Measurements from ENCODE around the gene SKIC2.
"Not testable (repeated sequence)": the region's sequence is repeated elsewhere in the genome, so short reads cannot be mapped to it uniquely, and the experiment has no call there.

SKIC2 gene

DNA sequence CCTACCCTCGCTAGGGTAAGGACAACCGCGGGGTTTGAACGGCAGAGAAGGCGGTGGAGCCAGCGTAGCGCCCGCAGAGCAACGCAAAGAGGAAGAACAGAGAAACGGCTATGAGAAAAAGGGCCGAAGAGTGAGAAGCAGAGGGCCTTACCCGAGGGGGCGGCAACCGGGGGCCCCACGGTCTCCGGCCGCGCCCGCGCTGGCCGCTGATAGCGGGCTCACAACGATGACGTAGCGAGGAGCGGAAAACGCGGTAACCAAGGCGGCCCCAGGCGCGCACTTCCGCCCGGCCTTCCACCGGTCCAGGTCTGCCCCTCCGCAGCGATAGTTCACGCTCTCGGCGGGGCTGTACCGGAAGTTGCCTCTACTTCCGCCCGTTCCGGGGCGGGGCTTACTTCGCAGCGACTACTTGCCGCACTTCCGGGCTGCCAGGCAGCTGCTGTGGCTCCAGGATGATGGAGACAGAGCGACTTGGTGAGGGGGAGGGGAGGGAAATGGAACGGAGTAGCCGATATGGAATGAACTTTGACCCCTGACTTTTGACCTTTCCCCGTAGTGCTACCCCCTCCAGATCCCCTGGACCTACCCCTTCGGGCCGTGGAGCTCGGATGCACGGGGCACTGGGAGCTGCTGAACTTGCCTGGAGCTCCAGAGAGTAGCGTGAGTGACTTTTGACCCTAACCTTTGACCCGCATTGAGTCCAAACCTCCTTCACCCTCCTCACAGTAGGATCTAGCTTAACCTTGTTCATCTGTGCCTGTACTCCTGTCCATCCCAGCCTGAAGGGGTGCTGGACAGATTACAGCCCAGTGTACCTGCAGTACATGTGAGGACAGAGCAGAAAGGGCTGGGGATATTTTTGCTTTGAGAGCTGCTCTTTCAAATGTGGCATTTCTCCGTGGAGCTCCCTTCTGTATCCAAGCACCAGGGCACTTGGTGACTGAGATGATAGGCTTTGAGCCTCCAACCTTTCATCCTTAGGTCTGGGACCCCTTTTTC lies at the start of gene SKIC2, which contains the start of gene NELFE:
Gene SKIC2, plus strand, starts transcription at position 435 of the 999 bp plus-strand sequence. Its CDS starts 18 bp downstream, at position 453.
Gene NELFE, minus strand, starts transcription at position 231 of the 999 bp plus-strand sequence. CDS start 525 bp downstream, outside the sequence.
- peak; percentile 99 for DNase-seq (ENCODE audit: low spot score)

DNA sequence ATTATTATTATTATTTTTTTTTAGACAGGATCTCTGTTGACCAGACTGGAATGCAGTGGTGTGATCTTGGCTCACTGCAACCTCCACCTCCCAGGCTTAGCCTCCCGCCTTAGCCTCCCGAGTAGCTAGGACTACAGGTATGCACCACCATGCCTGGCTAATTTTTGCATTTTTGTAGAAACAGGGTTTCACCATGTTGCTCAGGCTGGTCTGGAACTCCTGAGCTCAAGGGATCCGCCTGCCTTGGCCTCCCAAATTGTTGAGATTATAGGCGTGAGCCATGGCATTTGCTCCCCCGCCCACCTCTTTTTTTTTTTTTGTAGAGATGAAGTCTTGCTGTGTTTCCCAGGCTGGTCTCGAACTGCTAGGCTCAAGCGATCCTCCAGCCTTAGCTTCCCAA lies 49.7 kb upstream of the SKIC2 start:
- not testable (repeated sequence) for DNase-seq (ENCODE audit: low spot score)

DNA sequence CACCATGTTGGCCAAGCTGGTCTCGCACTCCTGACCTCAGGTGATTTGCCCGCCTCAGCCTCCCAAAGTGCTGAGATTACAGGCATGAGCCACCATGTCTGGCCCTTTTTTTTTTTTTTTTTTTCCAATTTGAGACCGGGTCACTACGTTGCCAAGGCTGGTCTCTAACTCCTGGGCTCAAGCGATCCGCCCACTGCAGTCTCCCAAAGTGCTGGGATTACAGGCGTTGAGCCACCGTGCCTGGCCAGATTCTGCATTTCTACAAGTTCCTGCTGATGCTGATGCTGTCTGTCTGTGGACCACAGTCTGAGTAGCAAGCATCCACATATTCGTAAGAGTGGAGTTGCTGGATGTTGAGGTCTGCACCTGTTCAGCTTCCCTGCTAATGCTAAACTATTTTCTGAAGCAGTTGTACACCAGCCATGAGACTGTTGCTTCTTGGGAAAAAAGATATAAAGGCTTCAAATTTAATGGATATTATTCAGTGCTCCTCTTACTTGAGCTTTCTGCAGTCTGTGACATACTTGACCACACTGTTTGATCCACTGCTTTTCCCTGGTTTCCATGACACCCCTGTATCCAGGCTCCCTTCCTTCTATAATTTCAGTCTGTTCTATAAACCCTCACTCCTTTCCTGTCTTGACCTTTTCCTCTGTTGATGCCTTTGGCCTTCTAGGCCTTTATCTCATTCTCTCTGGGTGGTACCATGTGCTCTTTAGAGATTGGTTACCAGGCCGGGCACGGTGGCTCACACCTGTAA lies 47.0 kb upstream of the SKIC2 start:
- DNase-seq (ENCODE audit: low spot score) = no peak

DNA sequence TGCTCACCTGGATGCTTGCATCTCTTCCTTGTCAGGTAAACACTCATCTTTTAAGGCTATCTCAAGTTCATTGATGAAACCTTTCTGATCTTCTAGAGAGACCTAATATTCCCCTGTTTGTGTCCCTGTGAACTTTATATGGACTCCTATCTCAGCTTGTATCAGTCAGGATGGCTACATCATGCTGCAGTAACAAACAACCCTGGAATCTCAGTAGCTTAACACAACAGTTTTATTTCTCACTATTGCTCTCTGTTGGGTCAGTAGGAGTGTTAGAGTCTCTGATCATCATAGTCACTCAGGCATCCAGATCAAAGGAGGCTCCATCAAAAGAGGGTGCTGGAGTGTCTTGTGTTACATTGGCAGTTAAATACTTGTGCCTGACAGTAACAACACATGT lies 43.6 kb upstream of the SKIC2 start:
- DNase-seq (ENCODE audit: low spot score) = no peak

DNA sequence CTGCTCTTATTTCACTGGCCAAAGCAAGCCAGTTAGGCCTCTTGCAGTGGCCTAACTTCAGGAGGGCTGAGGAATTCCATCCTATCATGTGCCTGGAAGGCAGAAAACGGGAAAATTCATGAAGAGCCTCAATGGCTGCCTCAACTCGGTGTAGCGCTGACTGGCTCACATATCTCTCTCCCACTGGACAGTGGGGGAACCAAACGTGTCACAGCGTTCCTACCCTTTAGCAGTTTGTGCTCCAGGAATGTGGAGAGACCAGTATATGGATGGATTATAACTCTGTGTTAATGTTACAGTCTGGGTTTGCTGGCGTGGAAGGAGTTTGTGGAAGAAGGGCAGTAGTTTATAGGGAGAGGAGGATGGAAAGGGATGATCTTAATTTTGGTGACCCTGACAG lies 43.2 kb upstream of the SKIC2 start:
- no peak for DNase-seq (ENCODE audit: low spot score)

DNA sequence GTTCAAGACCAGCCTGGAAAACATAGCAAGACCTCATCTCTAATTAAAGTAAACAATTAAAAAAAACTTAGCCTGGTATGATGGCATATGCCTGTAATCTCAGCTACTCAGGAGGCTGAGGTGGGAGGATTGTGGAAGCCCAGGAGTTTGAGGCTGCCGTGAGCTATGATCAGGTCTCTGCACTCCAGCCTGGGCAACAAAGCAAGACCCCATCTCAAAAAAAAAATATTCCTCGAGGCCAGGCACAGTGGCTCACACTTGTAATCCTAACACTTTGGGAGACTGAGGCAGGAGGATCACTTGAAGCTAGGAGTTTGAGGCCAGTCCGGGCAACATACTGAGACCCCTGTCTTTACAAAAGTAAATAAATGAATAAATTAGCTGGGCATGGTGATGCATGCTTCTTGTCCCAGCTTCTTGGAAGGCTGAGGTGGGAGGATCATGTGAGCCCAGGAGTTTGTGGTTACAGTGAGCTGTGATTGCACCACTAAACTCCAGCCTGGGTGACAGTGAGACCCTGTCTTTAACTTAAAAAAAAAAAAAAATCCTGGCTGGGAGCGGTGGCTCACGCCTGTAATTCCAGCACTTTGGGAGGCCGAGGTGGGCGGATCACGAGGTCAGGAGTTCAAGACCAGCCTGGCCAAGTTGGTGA lies 40.8 kb upstream of the SKIC2 start:
- DNase-seq (ENCODE audit: low spot score) = no peak

DNA sequence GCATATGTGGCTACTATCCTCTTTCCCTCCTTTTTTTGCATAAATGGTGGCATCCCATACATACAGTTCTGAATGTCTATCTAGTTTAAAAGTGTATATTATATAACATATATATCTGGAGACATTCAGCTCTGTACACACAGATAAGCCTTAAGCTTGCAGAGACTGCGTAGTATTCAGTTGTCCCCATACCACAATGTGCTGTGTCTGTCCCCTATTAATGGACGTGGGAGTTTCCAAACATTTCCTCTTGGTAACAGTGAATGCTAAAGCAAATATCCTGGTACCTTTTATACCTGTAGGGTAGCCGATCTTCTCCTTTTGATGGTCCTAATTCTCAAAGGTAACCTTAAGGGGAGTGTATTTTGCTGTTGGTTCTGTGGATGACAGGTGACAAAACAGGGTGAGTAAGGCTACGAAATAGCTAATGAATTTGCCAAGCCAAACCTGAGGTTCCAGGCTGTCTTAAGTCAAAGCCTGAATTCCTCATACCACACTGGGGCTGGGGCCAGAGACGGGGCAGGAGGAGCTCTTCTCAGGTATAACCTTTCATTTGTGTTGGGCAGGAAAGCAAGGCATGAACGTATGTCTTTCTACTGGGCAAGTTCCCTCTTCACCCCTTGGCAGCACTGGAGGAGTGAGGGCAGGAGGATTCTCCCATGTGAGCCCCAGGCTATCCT lies 39.2 kb upstream of the SKIC2 start:
- no peak for DNase-seq (ENCODE audit: low spot score)

DNA sequence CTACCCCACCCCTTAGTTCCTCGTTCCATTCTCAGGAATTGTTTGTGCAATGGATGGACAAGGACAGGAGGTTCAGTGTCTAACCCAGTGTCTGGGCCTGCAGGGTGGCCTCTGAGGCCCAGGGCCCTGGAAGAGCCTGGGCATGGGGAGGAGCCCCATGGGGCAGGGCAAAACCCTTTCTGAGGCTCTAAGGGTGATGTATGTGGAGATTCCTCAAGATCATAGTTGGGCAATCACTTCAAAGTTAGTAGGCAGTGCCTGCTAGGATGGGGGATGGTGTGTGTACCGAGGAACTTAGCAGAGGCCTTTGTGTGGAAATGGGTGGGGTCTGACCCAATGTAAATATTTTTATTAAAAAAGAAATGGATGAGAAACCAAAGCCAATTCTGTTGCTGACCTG lies 38.2 kb upstream of the SKIC2 start:
- DNase-seq (ENCODE audit: low spot score) = no peak

DNA sequence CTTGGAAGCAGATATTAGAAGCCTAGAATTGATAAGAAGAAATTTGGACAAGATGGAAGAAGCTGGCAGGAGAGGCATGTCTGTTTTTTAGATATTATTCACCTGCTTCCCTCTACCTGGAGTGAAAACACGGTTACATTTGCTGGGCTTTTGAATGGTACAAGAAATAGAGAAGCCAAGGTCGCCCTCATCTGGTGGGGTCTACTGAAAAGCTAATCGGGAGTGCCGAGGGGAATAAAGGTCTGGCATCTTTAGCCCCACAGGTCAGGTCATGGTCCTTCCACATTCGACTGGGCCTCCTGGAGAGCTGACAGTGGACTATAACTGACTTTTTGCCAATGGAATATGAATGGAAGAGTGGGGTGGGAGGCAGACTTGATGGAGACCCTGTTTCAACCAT lies 36.0 kb upstream of the SKIC2 start:
- no peak for DNase-seq (ENCODE audit: low spot score)

DNA sequence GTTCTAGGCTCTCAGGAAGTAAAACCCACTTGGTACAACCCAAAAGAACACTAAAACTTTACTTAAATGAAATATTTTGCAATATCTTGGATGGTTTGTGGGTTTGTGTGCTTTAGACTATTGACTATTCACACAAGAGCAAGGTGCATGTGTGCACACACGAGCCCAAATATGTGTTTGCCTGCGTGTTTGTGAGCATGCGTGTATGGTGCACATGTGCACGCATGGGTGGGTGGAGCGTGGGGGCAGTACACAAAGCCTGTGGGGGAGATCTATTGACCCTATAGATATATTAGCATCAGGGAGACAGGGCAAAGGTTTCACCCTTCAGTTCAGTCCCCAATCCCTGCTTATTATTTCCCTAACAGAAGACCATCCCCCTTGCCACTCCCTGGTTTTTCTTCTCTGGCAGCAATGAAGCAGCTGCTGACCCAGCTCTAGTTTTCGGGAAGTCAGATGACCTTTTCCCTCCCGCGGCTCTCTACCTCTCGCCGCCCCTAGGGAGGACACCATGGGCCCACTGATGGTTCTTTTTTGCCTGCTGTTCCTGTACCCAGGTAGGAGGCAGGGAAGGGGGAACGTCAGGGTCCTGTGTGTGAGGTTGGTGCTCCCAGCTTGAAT lies 31.6 kb upstream of the SKIC2 start, which contains the start of gene C2:
Gene C2, plus strand, starts transcription at position 476 of the 621 bp plus-strand sequence. Its CDS starts 36 bp downstream, at position 512.
- no peak for DNase-seq (ENCODE audit: low spot score)

DNA sequence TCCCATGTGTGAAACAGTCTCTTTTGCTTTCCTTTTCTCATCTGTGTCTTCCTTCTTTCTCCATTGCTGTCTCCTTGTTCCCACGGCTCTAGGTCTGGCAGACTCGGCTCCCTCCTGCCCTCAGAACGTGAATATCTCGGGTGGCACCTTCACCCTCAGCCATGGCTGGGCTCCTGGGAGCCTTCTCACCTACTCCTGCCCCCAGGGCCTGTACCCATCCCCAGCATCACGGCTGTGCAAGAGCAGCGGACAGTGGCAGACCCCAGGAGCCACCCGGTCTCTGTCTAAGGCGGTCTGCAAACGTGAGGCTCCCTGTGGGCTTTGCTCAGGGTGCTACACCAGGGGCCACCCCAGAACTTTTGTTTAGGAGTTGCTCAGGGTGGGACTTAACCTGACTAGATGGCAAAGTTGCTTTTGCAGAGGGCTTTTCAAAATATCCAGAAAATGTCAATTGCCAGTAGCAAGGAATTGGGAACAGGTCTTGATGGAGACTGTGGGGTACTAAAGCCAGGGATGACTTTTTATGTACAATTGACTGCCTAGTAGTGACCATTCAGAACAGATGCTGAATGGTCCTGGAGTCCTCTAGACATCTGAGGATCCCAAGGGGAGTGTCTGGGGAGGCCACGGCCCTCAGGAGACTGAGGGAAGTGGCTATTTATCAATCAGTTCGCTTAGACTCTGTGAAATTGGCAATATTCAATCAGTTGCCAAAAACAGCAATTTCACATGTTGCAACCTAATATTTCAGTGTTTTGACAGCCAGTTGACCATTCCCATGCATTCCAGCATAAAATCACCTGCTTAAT lies 30.9 kb upstream of the SKIC2 start:
- no peak for DNase-seq (ENCODE audit: low spot score)

DNA sequence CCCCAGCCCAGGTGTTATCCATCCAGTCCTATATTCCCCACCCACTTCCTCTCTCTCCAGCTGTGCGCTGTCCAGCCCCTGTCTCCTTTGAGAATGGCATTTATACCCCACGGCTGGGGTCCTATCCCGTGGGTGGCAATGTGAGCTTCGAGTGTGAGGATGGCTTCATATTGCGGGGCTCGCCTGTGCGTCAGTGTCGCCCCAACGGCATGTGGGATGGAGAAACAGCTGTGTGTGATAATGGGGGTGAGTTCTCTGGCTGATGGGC lies 30.4 kb upstream of the SKIC2 start:
- DNase-seq (ENCODE audit: low spot score) = no peak

DNA sequence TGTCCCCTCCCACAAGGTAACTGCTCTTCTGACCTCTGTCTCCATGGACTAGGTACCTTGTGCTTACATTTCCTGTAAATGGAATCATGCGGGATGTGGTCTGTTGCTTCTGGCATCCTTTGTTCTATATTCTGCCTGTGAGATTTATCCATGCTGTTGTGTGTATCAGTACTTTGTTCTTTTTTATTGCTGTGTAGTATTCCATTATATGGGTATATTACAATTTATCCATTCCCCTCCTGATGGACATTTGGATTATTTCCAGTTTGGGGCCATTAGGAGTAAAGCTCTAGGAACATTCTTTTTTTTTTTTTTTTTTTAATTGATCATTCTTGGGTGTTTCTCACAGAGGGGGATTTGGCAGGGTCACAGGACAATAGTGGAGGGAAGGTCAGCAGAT lies 28.0 kb upstream of the SKIC2 start:
- DNase-seq (ENCODE audit: low spot score) = no peak

DNA sequence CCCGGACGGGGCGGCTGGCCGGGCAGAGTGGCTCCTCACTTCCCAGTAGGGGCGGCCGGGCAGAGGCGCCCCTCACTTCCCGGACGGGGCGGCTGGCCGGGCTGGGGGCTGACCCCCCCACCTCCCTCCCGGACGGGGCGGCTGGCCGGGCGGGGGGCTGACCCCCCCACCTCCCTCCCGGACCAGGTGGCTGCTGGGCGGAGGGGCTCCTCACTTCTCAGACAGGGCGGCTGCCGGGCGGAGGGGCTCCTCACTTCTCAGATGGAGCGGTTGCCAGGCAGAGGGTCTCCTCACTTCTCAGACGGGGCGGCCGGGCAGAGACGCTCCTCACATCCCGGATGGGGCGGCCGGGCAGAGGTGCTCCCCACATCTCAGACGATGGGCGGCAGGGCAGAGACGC lies 26.8 kb upstream of the SKIC2 start:
- DNase-seq (ENCODE audit: low spot score) = not testable (repeated sequence)

DNA sequence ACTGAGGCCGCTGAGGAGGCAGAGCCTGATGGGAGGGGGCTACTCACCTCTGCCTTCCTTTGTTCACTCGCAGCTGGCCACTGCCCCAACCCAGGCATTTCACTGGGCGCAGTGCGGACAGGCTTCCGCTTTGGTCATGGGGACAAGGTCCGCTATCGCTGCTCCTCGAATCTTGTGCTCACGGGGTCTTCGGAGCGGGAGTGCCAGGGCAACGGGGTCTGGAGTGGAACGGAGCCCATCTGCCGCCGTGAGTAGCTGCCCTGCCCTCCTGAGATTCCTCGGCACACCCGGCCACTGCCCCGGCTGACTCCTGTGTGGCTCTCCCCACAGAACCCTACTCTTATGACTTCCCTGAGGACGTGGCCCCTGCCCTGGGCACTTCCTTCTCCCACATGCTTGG lies 25.4 kb upstream of the SKIC2 start:
- no peak for DNase-seq (ENCODE audit: low spot score)

DNA sequence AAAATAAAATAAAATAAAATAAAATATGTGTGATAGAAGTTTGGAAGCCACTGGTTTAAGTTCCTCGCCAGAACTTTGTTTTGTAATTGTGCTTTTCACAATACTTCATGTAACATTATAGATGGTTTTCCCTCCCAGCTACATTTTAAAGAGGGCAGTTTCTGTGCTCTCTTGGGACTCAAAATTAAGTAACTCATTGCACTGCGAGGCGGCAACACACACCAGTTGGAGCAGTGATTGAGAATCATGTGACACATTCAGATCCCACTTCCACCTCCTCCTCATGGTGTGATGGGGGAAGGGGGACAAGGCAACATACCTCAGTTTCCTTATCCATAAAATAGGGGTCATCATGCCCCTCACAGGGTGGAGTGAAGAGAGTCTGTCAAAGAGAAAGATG lies 24.0 kb upstream of the SKIC2 start:
- DNase-seq (ENCODE audit: low spot score) = no peak

DNA sequence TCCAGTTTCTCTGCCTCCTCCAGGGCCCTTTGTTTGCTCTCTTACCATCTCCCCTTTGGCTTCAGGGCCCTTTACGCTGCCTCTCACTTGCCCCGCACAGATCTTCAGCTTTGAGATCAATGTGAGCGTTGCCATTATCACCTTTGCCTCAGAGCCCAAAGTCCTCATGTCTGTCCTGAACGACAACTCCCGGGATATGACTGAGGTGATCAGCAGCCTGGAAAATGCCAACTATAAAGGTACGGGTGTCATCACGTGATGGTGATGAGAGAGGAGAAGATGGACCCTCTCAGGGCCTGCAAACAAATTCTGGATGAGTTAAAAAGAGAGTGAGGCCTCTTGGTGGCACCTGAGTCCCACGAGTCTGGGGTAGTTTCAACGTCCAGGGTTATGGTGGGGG lies 23.2 kb upstream of the SKIC2 start:
- DNase-seq (ENCODE audit: low spot score) = no peak

DNA sequence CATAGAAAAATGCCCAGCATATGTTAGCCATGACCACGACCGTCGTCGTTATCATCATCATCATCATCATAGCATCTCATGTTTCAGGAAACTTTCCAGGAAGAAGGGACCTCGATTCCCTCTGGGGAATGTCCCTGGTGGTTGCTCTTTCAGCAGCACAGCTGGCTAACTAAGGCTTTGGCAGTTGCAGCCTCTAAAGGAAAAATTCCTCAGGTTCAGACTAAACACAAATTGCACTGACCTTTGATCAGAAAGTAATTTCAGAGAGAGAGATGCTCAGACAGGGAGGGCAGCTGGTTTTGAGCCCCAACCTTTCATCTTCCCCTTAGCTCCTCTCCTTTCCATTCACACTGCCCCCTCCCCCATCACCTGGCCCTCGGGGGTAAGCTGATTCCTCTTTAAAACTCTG lies 18.7 kb upstream of the SKIC2 start:
- no peak for DNase-seq (ENCODE audit: low spot score)

DNA sequence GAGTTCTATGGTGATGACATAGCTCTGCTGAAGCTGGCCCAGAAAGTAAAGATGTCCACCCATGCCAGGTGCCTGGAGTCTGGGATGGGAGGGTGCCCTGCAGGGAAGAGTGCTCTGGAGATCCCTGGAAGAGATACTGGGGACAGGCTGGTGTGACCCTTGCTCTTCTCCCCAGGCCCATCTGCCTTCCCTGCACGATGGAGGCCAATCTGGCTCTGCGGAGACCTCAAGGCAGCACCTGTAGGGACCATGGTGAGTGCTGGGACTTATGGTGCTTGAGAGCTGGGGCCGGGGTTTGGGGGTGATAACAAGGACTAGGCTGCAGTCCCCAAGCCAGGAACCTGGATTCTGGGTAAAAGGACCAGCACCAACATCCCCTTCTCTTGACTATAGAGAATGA lies 15.2 kb upstream of the SKIC2 start:
- no peak for DNase-seq (ENCODE audit: low spot score)

DNA sequence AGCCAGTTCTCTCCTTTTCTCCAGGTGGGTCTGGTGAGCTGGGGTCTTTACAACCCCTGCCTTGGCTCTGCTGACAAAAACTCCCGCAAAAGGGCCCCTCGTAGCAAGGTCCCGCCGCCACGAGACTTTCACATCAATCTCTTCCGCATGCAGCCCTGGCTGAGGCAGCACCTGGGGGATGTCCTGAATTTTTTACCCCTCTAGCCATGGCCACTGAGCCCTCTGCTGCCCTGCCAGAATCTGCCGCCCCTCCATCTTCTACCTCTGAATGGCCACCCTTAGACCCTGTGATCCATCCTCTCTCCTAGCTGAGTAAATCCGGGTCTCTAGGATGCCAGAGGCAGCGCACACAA lies 13.8 kb upstream of the SKIC2 start:
- DNase-seq (ENCODE audit: low spot score) = no peak
